Measurements from ENCODE around the gene FAAH.

FAAH gene

GRCh38 chr1:46411601-46412341, 17.7 kb downstream of the FAAH start:
- Histone ChIP-seq H3K9me3 (ENCODE audit: severe bottlenecking) (no peaks in the 10 kb centered on the region), H3K27me3 (ENCODE audit: insufficient read depth, poor library complexity, severe bottlenecking) (no peaks in the 10 kb centered on the region), H3K4me1 (ENCODE audit: insufficient read depth, poor library complexity, severe bottlenecking) (no peaks in the 10 kb centered on the region), H3K36me3 (ENCODE audit: low read depth) (no peaks in the 10 kb centered on the region), H3K27ac (ENCODE audit: poor library complexity, severe bottlenecking) (no peak overlapping the region), H3K4me3 (ENCODE audit: severe bottlenecking) (no peak overlapping the region)
- no peak for ATAC-seq (ENCODE audit: low read depth)
- no peak for DNase-seq (ENCODE audit: low spot score)
- no peak for TF ChIP-seq CTCF (IDR thresholded peaks at IDR 0.05; ENCODE audit: poor library complexity, severe bottlenecking)

GRCh38 chr1:46412893-46413595, 18.9 kb downstream of the FAAH start:
- no peaks in the 10 kb centered on the region for H3K36me3 ChIP-seq (ENCODE audit: low read depth)
- no peak for TF ChIP-seq CTCF (IDR thresholded peaks at IDR 0.05; ENCODE audit: poor library complexity, severe bottlenecking)
- no peak for ATAC-seq (ENCODE audit: low read depth)

GRCh38 chr1:46413596-46413985, 19.5 kb downstream of the FAAH start:
- H3K36me3 ChIP-seq (ENCODE audit: low read depth): no peaks in the 10 kb centered on the region
- no peaks in the 10 kb centered on the region for H3K27me3 ChIP-seq (ENCODE audit: insufficient read depth, poor library complexity, severe bottlenecking)
- no peak for TF ChIP-seq CTCF (IDR thresholded peaks at IDR 0.05; ENCODE audit: poor library complexity, severe bottlenecking)
- H3K4me3 ChIP-seq (ENCODE audit: severe bottlenecking): no peak overlapping the region
- H3K4me1 ChIP-seq (ENCODE audit: insufficient read depth, poor library complexity, severe bottlenecking): no peaks in the 10 kb centered on the region
- ATAC-seq (ENCODE audit: low read depth) (peak; percentile 38; the same call in 1 of the 3 replicates), DNase-seq (ENCODE audit: low spot score) (no peak)
- H3K9me3 ChIP-seq (ENCODE audit: severe bottlenecking): no peaks in the 10 kb centered on the region
- H3K27ac ChIP-seq (ENCODE audit: poor library complexity, severe bottlenecking): no peak overlapping the region

More at GRCh38 chr1:46412893-46413595, 18.9 kb downstream of the FAAH start:
- DNase-seq (ENCODE audit: low spot score): no peak
- H3K9me3 ChIP-seq (ENCODE audit: severe bottlenecking): no peaks in the 10 kb centered on the region
- no peaks in the 10 kb centered on the region for H3K4me1 ChIP-seq (ENCODE audit: insufficient read depth, poor library complexity, severe bottlenecking)
- no peak overlapping the region for H3K4me3 ChIP-seq (ENCODE audit: severe bottlenecking)
- H3K27me3 ChIP-seq (ENCODE audit: insufficient read depth, poor library complexity, severe bottlenecking): no peaks in the 10 kb centered on the region
- H3K27ac ChIP-seq (ENCODE audit: poor library complexity, severe bottlenecking): no peak overlapping the region

GRCh38 chr1:46415514-46415913, 21.4 kb downstream of the FAAH start:
- DNase-seq (ENCODE audit: low spot score) (no peak), ATAC-seq (ENCODE audit: low read depth) (no peak)
- Histone ChIP-seq H3K4me1 (ENCODE audit: insufficient read depth, poor library complexity, severe bottlenecking) (no peaks in the 10 kb centered on the region), H3K27ac (ENCODE audit: poor library complexity, severe bottlenecking) (no peak overlapping the region), H3K4me3 (ENCODE audit: severe bottlenecking) (no peak overlapping the region), H3K27me3 (ENCODE audit: insufficient read depth, poor library complexity, severe bottlenecking) (no peaks in the 10 kb centered on the region), H3K36me3 (ENCODE audit: low read depth) (no peaks in the 10 kb centered on the region), H3K9me3 (ENCODE audit: severe bottlenecking) (no peaks in the 10 kb centered on the region)
- no peak for TF ChIP-seq CTCF (IDR thresholded peaks at IDR 0.05; ENCODE audit: poor library complexity, severe bottlenecking)

- Histone ChIP-seq H3K27ac (ENCODE audit: poor library complexity, severe bottlenecking) (no peak overlapping the region), H3K9me3 (ENCODE audit: severe bottlenecking) (no peaks in the 10 kb centered on the region), H3K4me1 (ENCODE audit: insufficient read depth, poor library complexity, severe bottlenecking) (no peaks in the 10 kb centered on the region), H3K4me3 (ENCODE audit: severe bottlenecking) (no peak overlapping the region), H3K27me3 (ENCODE audit: insufficient read depth, poor library complexity, severe bottlenecking) (no peaks in the 10 kb centered on the region), H3K36me3 (ENCODE audit: low read depth) (no peaks in the 10 kb centered on the region)
- DNase-seq (ENCODE audit: low spot score): no peak
- ATAC-seq (ENCODE audit: low read depth): no peak
- TF ChIP-seq CTCF (IDR thresholded peaks at IDR 0.05; ENCODE audit: poor library complexity, severe bottlenecking): no peak
Measured at GRCh38 chr1:46418976-46419375, 24.9 kb downstream of the FAAH start.
